DMS53 (cell line): Measurements from ENCODE around the gene AEN.
A peak's percentile ranks its signal among the peaks of the same experiment; 100 is the strongest.

ENCODE experiments used
- DNase-seq: peaks from one replicate; lab custom pipeline; 2025; lab: John Stamatoyannopoulos, UW

Gene AEN

DNA sequence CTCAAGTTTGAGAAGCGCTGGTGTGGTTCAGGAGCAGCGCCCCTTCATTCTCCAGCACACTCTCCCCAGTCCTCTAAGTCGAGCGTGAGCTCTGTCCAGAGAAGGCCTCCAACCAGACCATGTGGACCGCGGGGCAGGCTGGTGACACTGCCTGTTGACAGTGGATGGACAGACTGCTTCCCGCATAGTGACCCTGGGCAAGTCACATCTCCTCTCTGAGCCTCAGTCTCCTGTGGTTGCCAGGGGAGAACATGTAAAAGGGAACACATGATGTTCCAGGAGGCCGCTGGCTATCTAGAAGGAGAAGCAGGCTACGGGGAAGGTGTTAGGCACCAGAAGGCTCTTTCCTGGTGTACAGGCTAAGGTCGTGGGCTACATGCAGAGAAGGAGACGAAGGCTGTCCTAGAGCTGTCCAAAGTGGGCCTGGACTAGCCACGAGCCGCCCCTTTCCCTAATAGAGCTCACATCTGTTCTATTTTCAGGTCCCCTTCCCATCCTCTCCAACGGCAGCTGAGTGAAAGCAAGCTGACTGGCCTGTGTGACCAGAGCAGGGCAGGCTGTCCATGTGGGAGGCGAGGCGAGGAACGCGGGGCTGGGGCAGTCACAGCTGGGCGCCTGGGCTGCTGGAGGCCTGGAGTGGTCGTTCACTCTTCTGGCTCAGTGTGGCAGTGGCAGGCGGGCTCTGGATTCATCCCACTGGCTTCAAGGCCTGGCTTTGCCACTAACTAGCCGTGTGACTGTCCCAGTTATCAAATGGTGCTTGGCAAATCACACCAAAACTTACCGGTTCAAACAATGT is 28.8 kb downstream of the AEN start:
- DNase-seq, result no peak

DNA sequence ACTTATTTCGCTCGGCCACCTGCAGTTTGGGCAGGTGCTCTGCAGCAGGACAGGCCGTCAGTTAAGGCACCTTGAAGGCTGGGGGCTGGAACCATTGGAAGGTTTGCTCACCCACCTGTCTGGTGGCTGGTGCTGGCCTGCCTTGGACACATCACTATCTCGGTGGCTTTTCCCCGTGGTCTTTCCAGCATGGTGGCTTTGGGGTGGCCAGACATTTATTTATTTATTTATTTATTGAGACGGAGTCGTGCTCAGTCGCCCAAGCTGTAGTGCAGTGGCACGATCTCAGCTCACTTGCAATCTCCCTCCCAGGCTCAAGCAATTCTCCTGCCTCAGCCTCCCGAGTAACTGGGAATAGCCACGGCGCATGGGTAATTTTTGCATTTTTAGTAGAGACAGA is 29.4 kb downstream of the AEN start:
- DNase-seq, result no peak

DNA sequence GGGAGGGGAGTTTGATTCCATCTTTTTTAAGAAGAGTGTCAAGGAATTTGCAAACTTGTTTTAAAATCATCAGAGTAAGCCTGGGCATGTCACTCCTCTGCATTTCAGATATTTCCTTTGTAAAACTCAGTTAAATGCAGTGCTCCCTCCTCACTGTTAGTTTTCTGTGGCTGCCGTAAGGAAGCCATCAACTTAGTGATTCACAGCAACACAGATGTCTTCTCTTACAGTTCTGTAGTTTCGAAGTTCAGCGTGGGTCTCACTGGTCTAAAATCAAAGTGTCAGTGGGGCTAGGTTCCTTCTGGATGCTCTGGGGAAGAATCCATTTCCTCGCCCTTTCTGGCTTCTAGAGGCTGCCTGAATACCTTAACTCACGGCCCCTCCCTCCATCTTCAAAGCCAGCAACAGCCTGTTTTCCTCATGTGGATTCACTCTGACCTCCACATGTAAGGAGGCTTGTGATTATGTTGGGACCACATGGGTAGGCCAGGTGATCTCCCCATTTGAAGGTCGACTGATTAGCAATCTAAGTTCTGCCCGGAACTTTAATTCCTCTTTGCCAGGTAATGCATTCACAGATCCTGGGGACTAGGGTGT is 30.1 kb downstream of the AEN start:
- no peak for DNase-seq

DNA sequence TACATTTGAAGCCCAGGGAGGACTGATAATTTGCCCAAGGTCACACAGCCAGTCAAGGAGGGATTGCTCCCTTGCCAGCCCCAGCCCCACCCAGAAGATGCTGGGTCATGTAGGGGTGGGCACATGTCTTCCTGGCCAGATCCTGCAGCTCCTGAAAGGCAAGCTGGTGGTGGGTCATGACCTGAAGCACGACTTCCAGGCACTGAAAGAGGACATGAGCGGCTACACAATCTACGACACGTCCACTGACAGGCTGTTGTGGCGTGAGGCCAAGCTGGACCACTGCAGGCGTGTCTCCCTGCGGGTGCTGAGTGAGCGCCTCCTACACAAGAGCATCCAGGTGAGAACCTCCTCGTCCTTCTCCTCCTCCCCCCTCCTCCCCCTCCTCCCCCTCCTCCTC is 30.8 kb downstream of the AEN start:
- DNase-seq, result no peak

DNA sequence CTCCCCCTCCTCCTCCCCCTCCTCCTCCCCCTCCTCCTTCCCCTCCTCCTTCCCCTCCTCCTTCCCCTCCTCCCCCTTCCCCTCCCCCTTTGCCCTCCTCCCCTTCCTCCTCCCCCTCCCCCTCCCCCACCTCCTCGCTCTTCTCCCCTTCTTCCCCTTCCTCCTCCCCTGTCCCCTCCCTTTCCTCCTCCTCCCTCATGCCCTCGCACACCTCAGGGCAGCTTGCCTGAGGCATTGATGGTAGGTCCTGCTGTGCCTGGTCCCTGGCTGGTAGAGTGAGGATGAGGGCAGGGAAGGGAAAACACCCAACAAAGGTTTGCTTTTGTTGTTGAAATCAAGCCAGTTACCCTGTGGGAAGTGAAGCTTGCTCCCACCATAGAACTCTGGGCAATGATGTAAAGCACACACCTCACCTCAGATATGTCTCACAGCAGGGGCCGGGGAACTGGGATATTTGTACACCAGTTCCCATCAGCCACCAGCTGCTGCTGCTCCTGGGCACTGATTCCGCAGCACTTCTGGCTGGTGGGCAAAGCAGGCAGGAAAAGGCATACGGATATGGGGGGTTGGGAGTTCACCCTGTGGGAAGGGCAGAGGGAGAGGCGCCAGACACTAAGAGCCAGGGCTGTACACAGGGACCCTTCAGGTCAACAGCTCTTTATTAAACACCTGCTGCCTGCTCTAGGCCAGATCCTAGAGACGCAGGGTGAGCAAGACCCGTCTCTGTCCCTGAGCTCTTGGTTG is 31.5 kb downstream of the AEN start:
- no peak for DNase-seq

DNA sequence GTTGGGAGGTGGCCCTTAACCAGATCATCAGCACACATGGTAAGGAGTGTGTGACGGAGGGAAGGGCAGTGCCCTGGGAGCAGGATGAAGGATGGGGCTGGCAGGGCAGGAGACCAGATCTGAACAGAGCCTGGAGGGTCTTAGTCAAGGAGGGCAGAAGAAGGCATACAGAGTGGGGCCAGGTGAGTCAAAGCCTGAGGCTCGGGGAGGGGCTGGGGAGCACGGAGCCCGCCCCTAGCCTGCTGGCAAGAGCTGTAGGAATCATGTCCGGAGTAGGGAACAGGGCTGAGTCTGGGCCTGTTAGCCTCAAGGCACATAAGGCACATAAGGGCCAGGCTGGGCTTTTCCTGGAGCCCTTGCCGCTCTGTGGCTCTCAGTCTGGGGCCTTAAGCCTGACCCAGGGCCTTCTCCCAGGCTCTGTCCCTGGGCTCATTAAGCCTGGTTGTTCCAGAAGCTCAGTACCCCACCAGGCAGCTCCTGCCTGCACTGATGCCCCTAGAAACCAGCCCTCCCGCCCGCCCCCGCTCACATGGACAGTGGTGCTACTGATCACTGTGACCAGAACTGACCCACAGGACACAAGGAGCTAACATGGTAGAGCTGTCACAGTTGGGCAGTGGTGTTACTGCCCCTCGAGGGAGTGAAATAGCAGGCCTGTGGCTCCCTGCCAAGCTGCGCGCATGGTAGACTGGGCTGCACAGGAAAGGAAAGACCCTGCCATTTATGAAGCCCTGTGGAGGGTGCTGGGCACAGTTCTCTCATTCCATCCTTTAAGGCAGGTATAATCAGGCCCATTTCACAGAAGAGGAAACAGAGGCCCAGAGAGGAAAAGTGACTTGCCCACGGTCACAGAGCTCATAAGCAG is 32.3 kb downstream of the AEN start:
- DNase-seq, result no peak

DNA sequence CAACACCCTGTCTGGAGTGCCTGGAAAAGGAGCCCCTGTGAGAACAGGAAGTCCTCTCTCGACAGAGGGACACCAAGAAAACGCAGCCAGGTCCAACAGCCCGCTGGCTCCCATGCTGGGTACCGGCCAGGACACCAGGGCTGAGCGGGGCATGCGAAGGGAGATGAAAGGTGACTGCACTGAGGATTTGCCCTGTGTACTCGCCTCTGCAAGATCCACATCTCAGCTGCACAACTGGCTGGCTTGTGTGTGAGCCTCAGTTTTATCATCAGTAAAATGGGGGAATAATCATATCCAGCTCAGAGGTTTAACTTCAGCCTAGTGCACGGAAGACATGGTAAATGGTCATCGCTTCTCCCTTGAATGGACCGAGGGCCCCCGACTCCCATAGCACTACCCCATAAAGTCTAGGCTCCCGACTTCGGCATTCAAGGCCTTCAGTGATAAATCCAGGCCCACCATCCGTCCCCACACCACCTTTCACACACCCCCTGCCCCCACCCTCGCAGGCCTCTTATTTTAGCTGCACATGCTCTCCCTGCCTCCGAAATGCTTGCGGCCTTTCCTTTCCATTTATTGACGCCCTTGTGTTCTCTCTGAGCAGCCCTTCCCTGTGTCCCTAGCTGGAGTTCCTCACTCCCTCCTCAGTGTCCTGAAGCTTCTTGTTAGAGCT is 33.4 kb downstream of the AEN start:
- no peak for DNase-seq

DNA sequence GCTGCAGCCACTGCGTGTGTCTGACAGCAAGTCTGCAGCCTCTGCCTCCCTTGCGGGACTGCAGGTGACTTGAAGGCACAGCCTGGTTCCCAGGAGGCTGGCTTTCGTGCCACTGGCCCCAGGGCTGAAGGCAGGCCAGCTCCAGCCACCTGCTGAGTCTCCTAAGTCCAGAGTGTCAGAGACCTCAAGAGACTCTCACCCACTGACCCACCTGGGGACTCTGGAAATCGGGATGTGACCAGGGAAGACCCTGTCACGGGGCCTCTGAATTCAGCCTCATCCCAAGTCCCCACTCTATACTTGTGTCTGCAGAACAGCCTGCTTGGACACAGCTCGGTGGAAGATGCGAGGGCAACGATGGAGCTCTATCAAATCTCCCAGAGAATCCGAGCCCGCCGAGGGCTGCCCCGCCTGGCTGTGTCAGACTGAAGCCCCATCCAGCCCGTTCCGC is 34.0 kb downstream of the AEN start:
- DNase-seq, result no peak

DNA sequence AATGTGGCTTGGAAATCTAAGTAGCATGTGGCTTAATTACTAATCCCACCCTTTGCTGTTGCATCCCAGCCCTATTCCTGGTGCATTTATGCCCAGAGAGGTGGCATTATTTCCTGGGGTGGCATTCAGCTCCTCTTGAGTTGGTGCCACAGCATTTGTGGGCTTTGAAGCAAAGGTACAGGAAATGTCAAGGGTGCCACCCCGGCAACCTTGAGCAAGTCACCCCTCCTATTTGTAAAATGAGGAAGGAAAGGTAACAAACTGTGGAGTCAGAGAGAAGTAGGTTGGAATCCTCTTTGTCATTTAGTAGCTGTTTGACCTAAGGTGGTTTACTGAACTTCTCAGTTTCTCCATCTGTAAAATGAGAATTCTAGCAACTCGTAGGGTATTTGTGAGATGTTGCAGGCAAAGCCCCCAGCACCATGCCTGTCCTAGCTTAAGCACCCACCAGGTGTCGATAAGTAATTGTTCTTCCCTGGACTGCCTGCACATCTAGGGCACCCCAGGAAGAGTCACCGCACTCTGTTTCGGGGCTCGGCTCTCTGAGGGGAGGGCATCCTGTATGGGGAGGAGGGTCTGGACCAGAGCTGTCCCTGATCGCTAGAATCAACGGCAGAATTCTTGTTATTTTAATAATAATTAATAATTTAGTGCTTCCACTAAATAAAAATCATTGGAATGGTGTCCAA is 34.8 kb downstream of the AEN start:
- DNase-seq, result no peak

DNA sequence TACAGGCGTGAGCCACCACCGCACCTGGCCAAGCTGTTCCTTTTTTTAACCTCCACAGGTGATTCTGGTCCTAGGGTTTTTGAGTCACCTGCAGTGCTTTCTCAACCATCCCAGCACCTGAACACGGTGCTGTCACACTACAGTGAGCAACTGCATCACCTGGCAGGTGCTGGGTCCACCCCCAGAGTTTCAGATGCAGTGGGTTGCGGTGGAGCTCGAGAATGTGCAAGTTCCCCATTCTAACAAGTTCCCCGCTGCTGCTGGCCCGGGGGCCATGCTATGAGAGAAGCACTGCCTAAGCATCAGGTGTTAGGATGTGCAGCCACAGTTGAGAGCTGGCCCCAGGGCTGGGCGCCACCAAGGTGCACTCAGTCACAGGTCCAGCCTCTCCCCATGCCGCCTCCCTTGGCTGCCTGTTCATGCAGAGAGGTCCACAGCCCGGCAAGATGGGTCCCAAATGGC is 35.7 kb downstream of the AEN start:
- peak; percentile 29 for DNase-seq

DNA sequence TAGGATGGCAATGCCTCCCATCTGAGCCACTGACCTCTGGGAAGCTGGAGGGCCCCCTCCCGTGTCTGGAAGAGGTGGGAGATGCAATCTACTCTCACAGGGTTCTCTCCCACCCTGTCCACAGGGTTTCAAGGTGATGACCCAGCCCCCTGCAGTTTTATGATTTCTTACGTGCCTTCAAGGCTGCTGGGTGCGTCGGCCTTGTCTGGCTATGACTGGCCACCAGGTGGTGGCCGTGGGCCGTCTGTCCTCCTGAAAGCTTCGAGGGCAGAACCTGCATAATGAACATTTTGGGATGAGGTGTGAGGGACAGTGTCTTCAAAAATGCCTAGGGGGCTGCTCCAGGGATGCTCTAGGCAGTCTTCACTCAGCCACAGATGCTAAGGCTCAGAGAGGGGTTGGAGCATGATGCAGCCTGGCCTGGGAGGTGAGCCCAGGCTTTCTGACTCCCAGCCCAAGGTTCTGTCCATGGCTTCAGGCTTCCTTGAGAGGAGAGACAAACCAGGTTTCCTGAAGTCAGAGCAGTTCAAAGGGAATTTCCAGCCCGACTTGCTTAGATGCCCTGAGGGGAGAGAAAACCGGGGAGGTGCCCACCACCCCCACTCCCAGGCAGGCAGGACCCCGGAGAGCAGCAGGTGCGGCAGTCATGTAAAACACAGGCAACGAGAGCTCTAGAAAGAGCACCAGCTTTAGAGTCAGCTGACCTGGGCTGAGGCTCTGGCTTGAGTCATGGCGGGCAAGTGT is 36.4 kb downstream of the AEN start:
- DNase-seq, result peak; percentile 62

DNA sequence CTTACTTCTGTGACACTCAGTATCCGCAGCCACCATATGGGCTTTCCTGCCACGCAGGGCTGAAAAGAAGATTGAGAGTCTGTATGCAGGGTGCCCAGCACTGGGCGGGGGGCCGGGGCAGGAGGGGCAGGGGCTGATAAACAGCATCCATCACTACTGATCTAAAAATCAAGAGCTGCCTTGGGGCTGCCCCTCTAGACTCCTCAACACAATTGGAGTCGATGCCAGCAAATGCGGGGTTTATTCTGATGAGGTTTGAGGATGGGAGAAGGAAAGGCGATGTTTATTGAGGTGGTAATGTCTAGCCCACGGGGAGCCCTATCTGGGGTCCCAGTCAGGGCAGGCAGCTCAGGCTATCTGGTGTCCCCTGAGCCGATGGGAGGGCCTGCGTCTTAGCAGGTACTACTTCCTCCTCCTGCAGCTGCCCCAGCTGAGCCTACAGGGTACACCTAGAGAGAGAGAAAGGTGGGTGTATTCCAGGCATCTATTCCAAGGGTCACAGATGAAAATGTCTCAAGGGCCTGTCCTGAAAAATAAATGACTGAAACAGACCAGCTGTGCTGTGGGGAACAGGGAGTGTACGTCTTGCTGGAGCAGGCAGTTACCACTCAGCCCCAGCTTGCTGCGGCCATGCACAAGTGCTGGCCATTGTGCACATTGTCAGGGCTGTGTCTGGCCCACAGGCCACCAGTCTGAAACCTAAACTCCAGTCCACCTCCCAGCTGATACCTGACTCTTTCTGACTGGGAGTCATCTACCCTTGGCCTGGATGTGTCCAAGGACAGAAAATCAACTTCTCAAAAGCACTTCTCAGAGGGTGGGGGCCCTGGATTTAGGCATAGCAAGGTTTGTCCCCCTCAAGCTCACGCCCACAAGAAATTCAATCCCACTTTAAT is 37.2 kb downstream of the AEN start:
- no peak for DNase-seq

DNA sequence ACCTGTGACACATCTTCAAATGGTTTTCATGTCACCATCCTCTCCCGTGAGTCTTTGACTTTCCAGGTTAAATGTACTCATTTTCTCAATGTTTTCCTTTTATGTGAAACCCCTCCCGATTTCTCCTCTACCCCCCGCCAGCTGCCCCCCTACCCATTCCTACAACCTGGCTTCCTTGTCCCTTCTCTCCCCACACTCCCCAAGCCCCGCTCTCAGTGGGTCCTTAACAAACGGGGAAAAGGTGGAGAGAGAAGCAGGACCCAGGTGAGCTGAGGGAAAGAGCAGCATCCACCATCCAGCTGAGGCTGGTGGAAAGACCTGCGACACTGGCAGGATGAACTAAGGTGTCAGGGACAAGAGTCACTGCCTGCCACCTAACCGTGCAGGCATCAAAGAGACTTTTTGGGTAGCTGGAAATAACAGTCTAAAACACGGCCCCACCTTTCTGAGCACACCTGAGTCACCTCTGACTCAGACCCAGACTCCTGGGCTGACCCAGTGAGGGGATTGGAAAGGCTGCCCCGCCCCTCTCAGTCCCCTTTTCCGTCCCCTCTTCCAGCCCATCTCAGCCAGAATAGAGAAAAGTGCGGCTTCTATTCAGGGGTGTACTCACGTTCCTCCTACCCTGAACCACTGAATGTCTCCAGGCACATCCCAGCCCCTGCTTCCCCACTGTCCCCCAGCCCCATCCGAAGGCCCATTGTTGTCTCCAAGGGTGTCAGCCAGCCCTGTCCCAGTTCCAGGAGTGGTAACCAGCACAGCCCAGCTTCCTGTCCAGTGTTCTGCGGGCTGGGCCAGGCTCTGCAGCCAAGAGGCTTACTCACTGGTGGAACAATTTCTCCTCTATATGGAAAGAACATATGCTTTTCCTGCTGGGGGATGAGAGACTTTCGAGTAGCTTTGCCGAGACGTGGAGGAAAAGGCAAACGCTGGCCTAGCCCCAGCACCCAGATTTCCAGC is 38.1 kb downstream of the AEN start:
- no peak for DNase-seq

DNA sequence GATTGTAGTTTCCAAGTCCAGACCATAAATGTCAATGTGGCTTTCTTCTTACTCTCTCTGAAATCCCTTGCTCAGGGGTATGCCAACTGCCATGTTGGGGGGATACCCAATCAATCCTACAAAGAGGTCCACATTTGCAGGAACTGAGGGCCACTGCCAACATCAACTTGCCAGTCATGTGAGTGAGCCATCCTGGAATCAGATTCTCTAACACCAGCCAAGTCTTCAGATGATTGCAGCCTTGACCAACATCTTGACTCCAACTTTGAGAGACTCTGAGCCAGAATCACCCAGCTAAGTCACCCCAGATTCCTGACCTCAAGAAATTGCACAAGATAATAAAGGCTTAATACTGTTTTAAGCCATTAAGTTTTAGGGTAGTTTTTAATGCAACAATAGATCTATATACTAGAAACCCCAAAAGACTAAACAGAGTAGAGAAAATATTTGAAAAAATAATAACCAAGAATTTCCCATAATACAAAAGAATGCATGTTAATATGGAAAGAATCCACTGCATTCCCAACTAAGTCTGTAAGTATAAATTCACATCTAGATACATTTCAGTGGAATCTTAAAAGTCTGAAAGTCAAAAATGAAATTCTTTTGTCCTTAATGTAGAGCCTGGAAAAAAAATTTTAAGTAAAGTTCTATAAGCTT is 40.0 kb downstream of the AEN start:
- no peak for DNase-seq

DNA sequence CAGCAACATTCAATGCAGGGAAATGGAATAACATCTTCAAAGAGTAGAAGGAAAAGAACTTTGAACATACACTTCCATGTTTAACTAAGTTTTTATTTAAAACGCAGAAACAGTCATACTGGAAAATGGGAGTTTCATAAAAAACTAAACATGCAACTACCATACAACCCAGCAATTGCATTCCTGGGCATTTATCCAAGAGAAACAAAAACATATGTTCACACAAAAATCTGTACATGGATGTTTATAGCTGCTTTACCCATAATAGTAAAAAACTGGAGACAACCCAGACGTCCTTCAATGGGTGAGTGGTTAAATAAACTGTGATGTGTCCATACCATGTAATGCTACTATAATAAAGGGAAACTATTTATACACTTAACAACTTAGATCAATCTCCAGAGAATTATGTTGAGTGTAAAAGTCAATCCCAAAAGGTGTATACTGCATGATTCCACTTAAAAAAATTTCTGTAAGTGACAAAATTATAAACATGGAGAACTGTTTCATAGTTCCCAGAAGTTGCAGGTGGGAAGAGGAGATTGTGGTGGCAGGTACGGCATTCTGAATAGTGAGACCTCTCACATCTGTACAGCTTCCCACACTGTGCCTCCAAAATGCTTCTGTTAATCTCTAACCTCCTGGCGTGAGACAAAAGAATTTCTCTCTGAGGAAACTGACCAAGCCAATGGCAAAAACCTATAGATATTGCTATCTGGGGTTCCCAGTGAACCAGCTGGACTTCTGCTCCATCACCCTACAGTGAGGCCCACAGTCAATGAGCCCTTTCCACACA is 40.8 kb downstream of the AEN start:
- no peak for DNase-seq

DNA sequence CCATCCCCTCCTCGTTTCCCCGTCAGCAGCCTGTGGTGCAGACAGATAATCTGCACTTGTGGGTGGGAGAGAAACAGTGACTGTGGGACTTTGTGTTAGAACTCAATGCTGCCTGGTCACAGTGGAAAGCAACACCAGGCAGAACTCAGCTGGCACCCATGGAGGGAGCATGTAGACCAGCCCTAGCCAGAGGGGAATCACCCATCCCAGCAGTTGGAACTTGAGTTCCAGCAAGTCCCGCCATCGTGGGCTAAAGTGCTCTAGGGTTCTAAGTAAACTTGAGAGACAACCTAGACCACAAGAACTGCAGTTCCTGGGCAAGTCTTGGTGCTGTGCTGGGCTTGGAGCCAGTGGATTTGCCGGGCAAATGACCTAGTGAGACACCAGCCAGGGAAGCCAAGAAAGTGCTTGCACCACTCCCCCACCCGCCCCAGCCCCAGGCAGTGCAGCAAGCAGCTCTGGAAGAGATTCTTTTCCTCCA is 42.0 kb downstream of the AEN start:
- DNase-seq, result no peak
